GM15510 (cell line): ENCODE results near the gene RAB1B.

Source experiments
- POLR2A ChIP-seq: IDR thresholded peaks from 3 replicates; pipeline ENCODE4 v1.6.1; 2011; ENCODE audit warnings: borderline replicate concordance; ENCODE audit not compliant: insufficient read length; ENCODE audit errors: extremely low read depth

Gene RAB1B

DNA sequence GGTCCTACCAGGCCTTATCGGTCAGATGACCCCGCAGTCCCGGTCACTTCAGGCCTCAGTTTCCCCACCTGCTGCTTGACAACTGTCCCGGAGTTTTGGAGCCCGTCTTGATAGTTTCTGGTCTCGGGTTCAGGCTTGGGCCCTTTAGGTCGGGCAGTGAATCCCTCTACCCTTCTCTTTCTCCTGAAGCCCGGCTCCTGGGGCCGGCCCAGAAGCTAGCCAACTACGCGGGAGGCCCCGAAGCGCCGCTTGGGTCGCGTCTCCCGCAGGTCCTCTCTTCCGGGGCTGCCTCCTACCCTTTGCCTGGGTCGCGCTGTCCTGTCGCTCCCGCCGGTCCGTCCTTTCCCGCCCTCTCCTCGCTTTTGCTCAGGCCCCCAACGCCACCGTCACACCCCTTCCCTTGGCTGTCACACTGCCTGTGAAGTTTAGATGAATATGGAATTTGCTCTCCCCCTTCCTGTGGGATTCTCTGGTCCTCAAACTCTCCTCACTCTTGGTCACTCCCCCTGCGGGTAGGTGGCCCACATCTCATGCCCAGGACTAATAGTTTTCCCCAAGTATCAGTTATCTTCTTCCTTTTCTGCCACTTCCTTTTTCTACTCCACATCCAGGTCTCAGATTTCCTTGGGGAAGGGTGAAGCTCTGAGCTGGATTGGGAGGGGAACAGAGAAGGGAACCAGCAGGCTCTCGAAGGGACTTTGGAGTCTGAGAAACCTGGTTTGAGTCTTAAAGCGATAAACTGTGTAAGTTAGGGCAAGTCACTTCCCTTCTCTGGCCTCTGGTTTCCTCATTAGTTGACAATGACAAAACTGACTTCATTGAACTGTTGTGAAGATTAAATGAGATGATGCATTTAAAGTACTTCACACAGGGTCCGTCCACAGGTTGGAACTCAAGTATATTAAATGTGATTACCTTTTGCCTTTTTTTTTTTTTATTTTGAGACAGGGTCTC lies 790 bp downstream of the RAB1B start:
- no peak for TF ChIP-seq POLR2A

DNA sequence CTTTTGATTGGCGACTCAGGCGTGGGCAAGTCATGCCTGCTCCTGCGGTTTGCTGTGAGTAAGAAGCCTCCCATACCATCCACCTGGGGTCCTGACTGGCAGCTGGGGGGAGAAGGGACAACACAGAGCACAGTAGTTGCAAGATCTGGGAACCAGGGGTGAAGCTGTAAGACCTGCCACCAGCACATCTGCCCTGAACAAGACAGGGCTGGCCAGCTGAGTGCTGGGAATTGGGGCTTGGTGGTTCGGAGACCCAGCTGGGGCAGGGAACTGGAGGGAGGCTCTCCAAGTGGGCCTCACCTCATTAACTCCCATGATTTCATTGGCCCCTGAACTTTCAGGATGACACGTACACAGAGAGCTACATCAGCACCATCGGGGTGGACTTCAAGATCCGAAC lies 3.4 kb downstream of the RAB1B start:
- TF ChIP-seq POLR2A, result no peak

DNA sequence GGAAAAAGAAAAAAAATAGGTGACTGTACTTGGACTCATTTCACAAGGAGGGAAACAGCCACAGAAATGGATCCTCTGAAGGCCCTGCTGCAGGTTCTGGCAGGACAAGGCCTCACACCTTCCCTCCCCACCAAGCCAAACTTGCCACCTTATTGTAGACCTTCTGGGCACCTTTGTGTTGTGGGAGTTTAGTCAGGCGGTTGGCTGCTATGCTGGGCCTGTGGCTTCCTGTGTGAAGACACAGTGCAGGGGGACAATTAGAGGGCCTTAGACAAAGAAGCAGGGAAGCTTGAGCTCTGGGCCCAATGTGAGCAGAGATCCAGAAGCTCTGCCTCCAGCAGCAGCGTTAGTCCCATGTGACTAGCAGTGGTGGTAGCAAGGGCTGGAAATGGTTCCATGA lies 4.2 kb downstream of the RAB1B start:
- TF ChIP-seq POLR2A, result no peak

DNA sequence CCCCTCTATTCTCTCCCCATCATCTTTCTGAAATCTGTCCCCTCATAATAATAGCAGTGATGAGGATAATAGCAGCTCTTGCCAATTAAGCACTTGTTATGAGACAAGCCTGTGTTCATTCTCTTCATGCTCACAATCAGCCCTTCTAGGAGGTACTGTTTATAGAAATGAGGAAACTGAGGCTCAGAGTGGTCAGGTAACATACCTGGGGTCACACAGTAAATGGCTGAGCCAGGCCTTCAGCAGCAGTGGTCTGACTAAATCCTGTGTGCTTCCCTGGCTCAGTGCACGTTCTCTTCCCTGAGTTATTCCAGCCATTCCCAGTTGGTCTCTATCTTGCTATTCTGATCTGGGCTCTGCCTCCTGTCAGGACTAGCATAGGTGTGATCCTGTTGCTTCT lies 5.8 kb downstream of the RAB1B start:
- no peak for TF ChIP-seq POLR2A

DNA sequence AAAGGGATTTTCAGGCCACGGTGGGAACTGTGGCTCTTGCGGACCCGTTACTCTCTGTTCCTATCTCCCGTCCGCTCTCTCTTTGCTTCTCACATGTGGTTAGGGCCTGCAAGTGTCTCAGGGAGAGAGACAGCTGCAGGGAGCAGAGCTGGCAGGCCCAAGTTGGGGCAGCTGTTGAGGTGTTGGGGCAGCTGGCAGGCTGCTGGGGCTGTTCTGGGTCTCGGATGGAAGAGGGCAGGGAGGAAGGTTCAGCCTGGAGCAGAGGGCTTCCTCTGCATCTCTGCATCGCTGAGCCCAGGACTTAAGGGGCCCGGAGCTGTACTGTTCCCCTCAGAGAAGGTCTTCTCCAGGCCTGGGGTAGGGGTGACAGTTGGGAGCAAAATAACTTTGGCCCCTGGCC lies 7.0 kb downstream of the RAB1B start:
- TF ChIP-seq POLR2A, result no peak

DNA sequence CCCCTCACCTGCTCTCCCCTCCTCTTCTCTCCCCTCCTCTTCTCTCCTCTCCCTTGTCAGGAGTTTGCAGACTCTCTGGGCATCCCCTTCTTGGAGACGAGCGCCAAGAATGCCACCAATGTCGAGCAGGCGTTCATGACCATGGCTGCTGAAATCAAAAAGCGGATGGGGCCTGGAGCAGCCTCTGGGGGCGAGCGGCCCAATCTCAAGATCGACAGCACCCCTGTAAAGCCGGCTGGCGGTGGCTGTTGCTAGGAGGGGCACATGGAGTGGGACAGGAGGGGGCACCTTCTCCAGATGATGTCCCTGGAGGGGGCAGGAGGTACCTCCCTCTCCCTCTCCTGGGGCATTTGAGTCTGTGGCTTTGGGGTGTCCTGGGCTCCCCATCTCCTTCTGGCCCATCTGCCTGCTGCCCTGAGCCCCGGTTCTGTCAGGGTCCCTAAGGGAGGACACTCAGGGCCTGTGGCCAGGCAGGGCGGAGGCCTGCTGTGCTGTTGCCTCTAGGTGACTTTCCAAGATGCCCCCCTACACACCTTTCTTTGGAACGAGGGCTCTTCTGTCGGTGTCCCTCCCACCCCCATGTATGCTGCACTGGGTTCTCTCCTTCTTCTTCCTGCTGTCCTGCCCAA lies 7.7 kb downstream of the RAB1B start:
- no peak for TF ChIP-seq POLR2A

DNA sequence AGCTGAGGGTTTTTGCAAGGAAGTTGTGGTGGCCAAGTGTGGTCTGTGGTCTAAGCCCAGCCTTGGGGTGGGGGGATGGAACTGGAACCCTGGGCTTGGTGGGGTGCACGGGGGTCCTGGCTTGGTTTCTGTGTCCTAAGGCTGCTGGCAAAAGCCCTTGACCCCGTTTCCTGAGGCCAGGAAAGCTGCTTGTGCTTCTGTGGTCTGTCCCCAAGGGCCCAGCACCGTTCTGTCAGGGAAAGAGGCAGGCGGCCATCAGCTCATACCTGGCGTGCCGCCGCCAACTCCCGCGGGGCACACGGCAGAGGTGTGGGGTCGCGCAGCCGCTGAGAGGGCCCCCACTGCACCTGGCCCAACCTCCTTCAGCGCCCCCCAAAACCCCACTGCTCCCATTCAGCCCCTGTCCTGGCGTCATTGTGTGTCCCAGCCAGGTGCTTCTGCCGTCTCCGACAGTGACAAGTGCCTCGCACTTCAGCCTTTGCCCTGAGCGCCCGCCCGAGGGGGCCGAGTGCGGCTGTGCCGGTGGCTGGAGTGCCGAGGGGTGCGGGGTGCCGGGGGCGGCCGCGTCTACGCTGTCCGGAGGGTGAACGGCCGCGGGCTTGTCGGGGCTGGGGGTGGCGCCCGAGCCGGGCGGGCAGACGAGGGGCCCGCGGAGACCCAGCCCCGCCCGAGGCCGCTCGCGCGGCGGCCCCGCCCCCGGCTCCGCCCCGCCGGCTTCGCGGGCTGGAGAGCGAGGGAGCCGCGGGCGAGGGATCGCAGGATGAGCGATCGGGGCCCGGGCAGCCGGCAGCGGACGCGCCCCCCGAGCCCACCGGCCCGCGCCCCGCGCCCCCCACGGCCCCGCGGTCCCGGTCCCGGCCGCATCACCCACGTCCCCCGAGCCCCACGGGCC lies 9.3 kb downstream of the RAB1B start, which contains the start of gene CNIH2:
Gene CNIH2, plus strand, starts transcription at position 705 of the 892 bp plus-strand sequence. CDS start 282 bp downstream, outside the sequence.
- TF ChIP-seq POLR2A, result no peak

DNA sequence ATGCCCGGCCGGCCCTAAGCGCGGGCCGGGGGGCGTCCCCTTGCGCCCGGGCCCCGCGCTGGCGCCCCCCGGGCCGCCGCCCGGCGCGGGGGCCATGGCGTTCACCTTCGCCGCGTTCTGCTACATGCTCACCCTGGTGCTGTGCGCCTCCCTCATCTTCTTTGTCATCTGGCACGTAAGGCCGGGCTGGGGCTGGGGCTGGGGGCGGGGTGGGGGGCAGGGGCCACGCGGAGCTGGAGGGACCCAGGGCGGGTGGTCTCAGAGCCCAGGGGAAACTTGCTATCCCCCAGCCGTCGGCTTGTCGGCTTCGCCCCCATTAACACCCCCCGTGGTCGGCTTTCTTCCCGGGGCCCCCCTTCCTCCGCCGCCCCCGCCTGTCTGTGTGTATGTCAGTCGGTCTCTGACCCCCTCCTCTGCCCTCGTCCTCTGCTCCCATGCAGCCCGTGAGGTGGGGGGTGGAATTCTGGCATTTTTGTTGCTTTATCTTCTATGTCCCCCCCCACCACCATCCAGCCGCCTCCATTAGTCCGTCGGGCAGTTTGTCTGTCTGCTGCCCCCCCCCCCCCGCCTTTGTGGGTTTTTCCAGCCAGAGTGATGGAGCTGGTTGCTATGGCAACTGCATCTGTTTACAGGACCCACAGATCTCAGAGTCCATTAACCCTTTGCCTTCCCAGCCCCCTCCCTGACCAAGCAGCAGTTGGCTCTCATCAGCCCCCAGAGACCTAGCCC lies 10.1 kb downstream of the RAB1B start:
- no peak for TF ChIP-seq POLR2A

DNA sequence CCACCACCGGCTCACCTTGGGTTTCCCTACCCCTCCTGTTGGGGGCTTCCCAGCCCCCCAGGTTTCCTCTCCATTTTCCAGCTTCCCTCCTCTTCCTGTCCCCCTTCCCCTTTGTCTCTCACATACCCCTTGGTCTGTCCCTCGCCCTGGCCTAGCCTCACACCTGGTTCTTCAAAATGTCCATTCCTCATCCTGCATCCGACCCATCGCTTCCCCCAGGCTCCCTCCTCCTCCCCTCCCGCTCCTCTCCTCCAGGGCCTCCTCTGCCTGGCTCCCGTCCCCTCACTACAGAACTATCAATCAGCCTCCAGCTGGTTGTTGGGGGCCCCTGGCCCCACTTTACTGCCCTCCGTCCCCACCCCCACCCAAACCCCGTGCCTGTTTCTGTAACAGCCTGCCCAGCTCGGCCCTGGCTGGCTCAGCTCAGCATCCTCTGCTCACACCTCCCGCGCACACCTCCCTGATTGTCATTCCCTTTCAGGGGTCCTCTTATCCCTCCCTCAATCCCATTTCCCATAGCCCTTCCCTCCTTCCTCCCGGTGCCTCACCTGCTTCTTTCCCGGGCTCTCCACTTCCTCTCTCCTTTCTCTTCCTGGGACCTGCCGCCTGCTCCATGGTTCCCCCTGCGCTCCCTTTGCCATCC lies 10.8 kb downstream of the RAB1B start:
- no peak for TF ChIP-seq POLR2A

DNA sequence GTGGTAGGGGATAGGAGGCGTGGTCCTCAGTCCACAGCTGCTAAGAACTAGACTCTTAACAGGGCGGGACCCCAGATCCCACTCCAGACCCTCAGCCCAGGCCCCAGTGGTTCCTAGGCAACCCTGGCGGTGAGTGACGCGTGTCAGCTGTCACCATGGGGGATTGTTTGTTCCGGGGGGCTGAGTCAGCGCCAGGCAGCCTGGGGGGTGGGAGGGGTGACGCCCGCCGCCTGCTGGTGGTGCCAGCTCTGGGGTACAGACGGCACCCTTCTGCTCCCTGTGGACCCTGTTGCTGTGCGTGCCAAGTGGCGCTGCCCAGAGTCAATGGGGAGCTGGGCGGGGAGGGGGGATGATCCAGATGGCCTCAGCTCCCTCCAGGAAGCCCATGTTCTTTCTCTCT lies 12.0 kb downstream of the RAB1B start:
- no peak for TF ChIP-seq POLR2A

DNA sequence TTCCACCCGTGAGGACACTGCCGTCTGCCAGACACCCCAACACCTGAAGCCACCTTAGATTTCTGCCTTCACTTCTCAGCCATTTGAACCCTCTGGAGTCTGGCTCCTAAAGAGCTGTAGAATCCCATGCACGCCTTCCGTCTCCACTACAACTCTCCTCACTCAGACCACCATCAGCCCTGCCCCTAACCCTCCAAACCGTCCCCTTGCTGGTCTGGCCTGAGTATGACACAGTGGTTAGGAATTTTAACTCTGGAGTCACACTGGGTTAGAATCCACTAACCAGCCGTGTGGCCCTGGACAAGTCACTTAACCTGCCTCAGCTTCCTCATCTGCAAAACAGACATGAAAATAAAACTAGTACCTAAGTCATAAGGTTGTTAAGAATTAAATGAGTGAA lies 12.6 kb downstream of the RAB1B start:
- TF ChIP-seq POLR2A, result no peak

DNA sequence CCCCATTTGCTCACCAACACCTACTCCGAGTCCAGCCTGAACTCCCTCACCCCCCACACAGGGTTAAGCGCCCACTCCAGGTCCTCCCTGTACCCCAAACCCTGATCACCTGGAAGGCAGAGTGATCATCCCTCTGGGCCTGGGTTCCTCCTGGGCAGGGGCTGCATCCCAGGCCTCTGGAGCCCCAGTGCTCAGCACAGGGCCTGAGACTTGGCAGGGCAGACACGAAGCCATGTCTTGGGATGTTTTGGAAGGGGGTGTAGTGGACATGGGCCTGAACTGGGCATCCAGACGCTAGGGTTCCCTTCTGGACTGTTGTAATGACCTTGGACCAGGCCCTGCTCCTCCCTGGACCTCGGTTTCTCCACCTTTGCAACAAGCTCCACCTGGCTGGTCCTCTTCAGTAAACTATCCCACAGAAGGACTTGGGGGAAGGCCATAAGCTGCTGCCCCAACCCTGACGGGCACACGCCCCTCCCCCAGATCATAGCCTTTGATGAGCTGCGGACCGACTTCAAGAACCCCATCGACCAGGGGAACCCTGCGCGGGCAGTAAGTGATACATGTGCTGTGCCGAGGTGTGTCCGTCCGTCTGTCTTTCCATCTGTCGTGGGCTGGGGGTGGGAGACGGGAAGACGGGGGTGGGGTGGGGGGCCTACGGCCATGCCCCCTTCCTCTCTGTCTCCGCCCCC lies 13.5 kb downstream of the RAB1B start:
- no peak for TF ChIP-seq POLR2A
